ENCODE data around the gene MICAL2.

The MICAL2 gene

DNA sequence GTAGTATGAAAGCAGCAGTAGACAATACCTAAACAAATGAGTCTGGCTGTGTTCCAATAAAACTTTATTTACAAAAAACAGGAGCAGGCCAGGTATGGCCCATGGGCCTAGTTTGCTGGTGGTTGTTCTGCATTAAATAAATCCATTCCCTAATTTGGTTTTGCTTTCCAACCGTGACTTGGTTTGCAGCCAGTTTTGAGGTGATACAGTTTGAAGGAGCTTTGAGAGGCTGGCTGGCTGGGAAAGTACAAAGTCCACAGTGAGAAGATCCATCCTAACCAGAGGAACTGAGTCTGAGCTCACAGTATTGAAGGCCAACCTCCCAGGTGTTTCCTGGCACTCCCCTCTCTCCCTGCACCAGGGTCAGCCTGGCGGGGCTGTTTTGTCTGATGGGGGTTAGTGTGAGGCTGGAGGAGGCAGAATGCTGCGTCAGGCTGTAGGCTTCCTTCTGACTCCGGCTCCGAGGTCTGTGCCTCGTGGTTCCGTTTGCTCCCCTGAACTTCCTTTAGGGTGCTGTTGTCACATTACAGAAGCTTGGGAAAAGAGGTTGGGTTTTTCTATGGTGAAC is 129.5 kb downstream of the MICAL2 start:
- FAIRE-seq = no peak
- DNase-seq (ENCODE audit: insufficient read length, low spot score) = no peak

DNA sequence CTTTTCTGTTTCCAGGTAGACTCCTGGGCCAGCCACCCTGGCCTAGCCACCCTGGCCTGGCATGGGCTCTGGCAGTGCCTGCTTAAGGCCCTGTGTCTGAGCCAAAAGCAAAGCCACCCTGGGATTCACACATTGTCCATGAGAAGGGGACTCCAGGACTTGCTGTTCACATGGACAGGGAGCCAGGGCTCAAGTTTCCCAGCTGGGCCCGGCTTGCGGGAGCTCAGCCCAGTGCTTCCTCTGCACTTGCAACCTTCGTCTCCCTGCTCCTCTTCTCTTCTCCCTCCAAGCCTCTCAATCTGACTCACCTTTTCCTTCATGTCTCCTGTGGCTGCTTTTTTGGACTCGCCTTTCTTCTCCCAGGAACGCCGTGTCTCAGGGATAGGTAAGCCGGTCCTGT is 130.3 kb downstream of the MICAL2 start:
- no peak for FAIRE-seq
- DNase-seq (ENCODE audit: insufficient read length, low spot score) = no peak

DNA sequence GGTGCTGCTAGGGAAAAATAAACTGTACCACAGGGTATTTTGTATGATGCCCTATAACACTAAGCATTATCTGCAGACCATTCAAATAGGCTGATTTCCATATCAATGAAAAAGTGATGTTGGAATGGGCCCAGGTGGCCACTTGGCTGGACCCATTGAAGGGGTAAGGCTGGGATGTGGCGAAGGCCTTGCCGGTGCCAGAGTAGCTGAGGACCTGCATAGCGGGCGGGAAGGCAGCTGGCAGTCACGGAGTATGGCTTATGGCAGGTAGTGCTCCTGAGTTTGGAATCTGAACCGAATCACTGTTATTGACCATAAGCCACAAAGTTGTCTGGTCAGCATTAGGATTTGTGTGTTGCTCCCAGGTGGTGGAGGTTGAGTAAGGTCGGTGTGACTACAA is 131.0 kb downstream of the MICAL2 start:
- DNase-seq (ENCODE audit: insufficient read length, low spot score) = no peak
- no peak for FAIRE-seq

DNA sequence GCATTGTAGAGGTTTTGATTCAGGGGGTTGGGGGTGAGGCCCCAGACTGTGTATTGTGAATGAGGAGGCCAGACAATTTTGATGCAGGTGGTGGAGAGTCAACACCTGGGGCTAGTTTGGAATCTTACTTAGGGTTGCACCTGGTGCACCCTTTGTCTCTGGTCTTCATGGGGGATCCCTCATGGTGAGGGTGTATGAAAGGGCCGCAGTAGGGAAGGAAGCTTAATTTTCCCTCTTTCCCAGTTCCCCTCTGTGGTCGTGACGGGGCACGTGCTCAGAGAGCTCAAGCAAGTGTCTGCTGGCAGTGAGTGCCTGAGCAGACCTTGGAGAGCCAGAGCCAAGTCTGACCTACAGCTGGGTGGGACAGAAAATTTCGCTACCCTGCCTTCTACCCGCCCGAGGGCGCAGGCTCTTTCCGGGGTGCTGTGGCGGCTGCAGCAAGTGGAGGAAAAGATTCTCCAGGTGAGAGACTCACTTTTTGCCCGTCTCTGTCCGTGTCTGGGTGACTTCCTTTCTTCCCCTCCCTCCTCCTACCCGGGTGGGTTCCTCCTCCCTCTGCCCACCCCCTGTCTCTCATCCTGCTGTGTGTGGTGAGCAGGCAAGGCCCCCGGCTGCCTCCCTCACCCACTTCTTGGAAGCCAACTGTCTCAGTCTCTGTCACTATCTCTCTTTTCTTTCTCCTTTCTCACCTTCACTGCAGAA is 131.7 kb downstream of the MICAL2 start:
- FAIRE-seq (no peak), DNase-seq (ENCODE audit: insufficient read length, low spot score) (no peak)

DNA sequence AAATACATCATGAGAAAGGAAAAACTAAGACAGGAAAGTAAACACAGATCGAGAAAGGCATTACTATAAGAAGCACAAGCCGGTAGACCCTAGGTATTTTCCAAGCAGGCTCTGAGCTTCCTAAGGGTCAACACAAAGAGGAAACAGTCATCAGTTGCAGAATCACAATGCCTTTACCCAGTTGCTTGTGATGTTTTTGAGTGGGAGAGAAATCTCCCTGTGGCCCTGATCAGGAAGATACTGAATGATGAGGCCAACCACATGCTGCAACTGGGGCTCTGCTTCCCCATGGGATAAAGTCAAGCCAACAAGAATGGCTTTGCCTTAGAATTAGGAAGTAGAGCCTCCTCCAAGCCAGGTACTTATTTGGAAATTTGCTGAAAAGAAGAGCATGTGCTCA is 132.6 kb downstream of the MICAL2 start:
- FAIRE-seq (no peak), DNase-seq (ENCODE audit: insufficient read length, low spot score) (no peak)

DNA sequence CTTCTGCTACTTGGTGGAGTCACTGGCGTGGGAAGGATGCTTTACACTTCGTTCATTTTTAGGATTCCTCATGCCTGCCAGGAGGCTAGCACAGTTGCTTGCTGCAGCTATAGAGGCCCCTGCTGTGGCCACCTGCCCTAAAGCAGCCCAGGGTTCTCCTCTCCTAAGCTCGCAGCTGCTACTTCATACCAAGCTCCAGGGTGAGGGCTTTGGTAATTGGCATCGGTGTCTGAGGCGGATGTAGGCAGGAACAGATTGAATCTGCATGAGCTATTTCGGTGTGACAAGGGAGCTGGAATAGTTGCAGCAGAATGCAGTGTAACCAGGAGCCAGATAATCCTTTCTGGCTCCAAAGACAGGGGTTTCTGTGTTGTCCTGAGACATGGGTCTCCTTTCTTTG is 133.1 kb downstream of the MICAL2 start:
- DNase-seq (ENCODE audit: insufficient read length, low spot score) (no peak), FAIRE-seq (no peak)

DNA sequence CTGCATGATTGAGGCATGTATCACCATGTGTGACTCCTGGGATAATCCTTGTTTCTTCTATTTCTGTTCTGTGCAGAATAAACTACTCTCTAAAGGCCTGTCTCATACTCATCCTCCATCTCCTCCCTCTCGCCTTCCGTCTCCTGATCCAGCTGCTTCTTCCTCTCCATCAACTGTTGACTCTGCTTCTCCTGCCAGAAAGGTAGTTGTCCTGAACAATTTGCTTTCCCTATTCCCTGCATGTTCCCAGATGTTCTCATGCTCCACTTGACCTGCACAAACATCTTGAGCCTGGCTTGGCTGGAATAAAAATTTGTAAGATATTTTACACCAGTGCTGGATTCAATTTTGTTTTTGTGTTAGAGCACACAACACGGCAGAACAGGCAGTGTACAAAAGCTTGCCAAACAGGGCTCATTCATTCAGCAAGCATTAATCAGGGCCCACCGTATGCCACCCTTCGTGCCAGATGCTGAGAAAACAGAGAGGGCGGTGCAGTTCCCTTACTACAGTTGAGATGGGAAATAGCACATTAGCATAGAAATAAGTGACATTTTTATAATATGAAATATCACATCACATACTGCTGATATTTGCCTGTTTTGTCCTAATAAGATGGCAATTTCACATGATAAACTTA is 133.6 kb downstream of the MICAL2 start:
- DNase-seq (ENCODE audit: insufficient read length, low spot score) = no peak
- FAIRE-seq = peak; percentile 40

DNA sequence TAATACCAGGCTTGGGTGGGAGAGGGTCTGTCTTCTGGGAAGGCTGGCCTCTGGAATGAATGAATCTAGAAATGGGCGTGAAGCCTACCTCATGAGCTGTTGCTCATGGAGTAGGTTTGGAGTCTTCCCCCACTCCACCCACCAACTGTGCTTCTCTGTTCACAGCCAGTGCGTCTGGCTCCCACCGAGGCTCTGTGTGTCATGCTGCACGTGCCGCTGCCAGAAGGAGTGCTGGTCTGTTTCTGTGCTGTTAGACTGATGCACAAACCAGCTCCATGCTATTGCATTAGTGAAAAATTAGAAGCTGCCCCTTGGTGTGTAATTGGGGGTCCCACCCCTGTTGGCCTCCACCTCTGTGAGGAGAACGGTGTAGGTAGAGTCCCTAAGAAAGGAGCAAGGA is 134.7 kb downstream of the MICAL2 start:
- DNase-seq (ENCODE audit: insufficient read length, low spot score) = no peak
- no peak for FAIRE-seq

DNA sequence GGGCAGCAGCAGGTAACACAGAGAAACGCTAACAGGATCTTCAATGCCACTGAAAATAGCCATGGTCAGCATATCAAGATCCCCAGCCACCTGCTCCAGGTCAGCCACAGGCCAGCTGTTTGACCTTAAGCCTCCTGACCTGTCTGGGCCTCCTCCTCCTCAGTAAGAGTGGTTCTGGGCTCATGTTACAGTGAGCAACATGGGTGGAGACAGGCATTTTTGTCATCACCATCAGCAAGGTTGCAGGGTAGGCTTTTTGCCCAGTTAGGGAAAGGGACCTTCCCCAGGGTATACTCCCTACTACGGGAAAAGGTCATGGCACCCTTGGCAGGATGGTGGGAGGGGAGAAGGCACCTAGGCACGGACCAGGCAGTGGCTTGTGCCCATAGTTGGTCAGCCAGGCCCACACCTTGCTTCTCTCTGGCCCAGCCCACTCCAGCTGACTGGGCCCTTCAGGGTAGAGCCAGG is 135.2 kb downstream of the MICAL2 start:
- no peak for DNase-seq (ENCODE audit: insufficient read length, low spot score)
- peak; percentile 16 for FAIRE-seq

DNA sequence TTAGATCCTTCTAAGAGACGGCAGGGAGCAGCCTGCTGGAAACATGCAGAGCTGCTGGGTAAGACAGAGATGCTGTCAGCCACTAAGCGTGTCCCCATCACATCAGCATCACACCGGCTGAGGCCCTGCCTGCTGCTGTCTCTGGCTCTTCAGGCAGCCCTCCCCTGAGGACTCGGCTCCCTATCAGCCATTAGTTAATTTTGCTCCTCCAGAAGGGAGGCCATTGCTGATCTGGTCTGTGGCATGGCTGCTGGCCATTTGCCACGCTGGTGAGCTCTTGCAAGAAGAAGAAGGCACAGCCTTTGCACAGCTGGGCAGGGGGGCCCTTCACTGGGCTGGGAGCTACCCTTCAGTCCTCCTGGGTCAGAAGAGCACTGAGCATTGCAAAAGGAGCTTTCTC is 135.8 kb downstream of the MICAL2 start:
- no peak for DNase-seq (ENCODE audit: insufficient read length, low spot score)

DNA sequence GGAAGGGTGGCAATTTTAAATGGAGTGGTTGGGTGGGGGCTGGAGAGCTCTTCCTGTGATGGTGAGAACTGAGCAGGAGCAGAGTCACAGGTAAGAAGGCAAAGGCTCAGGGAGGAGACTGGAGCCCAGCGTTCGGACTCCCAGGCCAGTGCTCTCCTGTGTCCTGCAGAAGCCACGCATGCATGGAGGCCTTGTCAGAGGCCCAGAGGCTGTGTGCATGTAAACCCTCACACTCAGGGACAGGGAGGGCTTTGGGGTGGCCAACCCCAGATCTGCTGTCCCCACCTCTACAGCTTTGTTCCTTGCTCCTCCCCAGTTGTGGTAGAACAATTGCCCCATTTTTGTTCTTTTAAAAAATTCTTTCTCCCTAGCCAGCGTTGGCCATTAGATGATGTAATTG is 136.6 kb downstream of the MICAL2 start:
- no peak for DNase-seq (ENCODE audit: insufficient read length, low spot score)
- FAIRE-seq = no peak

More for the DNA sequence above, 135.8 kb downstream of the MICAL2 start:
- no peak for FAIRE-seq

DNA sequence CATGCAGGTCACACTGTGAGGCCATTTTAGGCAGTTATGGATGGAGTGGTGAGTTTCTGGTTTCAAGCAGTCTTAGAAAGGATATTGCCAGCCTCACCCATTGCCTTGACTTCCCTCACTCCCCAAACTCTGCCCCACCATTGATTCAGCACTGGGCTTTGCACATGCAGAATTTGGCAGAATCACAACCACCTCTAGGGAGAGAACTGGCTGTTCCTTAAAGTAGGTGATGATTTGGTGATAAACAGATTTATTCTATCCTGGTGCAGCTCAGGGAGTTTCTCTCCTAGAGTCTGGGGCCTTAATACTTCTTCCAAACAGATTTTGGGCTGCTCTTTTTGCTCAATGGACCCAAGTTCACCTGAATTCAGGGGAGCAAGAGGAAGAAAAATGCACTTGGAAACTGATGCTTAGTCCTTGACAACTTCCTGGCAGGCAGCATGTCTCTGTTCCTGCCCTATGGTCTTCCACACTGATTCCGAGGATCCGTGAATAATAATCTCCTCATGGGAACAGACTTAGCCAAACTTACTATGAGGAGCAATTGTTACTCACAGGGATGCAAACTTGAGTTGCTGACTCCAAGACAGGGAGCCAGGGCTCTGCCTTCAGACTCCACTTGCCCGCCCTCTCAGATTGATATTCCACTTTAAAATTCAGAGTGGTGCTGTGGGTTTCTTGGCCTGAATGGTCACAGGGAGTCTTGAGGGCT is 137.3 kb downstream of the MICAL2 start:
- FAIRE-seq = no peak
- DNase-seq (ENCODE audit: insufficient read length, low spot score) = no peak

DNA sequence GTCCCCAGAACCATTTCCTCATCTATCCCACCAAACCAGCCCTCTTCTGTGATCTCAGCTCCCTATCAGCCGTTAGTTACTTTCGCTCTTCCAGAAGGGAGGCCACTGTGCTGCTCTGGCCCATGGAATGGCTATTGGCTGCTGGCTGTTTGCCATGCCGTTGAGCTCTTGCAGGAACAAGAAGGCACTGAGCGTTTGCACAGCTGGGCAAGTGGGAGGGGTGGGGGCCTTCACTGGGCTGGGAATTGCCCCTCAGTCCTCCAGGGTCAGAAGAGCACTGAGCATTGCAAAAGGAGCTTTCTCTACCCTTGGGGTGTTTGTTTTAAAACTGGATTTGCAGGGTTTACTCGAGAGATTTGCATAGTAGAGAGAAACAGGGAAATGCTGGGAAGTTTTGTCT is 137.9 kb downstream of the MICAL2 start:
- FAIRE-seq (no peak), DNase-seq (ENCODE audit: insufficient read length, low spot score) (no peak)

DNA sequence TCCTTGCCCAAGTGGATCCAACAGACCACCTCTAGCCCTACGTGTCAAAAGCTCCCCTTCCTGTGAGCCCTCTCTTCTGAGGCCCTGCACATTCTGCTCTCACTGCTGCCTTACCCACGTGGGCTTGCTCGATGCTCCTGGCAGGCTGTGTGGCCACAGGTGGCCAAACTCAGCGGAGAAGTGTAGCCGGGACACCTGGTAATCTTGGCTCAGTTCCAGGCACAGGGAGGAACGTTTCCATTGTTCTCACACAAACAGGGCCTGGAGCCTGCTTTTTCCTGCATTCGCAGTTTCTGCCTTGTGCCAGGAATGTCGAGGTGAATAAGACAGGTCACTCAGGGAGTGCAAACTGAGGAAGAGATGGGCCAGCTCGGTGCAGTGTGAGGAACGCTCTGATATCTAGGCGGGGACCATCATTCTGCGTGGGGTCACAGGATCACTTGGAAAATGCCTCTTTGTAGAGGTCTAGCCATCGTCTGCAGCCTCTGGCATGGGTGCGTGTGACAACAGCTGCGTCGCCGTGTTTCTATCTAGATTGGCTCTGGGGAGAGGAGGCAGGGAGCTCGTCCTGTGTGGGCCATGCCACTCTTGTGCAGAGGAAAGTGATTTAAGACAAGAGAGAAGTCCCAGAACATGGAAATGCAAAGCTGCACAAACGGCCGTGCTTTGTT is 139.3 kb downstream of the MICAL2 start:
- FAIRE-seq = no peak
- no peak for DNase-seq (ENCODE audit: insufficient read length, low spot score)

DNA sequence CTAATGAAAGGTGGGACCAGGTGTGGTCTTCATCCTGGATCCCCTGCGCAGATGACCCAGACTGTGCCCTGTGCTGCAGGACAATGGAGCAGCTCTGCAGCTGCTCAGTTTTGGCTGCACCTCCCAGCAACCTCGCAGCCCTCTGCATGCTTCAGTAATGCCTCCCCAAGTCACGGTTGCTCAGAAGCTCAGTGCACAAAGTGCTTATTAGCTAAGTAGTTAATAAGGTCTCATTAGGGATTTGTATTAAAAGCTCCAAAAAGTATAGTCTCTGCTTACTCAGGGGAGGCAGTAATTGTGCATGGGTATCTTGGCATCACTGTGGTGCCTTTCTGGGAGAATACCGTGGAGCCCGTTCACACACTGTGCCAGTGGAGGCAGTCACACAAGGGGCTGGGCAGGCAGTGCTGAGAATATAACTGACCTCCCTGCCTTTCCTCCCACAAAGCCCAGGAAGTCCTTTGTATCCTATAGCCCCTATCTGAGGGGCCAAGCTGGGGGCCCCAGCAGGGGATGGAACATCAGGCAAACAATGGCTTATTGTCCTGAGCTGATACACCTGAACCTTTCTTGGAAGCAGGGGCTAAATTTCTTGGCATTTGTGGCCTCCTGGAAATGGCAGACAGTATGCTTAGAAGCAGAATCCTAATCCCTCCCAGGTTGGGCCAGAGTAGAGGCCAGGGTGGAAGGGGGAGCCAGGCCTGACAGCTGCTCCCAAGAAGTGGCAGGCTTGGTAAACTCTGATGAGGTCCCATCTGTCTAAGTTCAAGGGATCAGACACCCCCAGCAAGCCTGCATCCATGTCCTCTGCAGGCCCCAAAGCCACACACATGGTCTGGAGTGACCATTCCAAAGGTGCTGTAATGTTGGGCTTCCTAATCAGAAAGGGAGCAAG is 141.5 kb downstream of the MICAL2 start:
- DNase-seq (ENCODE audit: insufficient read length, low spot score) (no peak), FAIRE-seq (no peak)

DNA sequence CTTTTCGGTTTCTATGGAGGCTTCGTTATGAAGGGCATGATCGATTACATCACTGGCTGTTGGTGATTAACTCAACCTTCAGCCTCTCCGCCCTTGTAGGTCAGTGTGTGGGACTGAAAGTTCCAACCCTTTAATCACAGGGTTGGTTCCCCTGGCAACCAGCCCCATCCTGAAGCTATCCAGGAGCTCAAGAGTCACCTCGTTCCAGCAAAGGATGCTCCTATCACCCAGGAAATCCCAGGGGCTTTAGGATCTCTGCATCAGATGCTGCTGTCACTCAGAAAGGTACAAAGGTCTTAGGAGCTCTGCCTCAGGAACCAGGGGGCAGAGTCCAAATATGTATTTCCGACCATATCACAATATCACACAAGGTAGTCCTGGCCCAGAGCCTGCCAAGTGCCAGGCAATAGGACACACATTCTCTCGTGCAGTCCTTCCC is 143.5 kb downstream of the MICAL2 start:
- DNase-seq (ENCODE audit: insufficient read length, low spot score) = no peak
- no peak for FAIRE-seq

DNA sequence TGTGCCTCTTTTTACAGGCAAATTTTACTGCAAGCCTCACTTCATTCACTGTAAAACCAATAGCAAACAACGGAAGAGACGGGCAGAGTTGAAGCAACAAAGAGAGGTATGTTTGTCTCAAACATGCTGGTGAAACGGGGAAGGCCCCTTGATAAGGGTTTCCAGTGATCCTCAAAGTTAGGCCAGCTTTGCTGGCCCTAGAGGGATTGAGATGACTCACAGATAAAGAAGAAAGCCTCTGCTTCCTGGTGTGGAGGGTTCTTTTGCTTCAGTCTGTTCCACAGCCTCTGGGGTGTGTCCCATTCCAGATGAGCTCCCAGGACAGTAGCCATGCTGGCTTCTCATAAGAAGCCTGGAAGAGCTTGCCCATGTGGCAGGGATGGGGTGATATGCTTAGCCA is 148.1 kb downstream of the MICAL2 start:
- no peak for DNase-seq (ENCODE audit: insufficient read length, low spot score)
- no peak for FAIRE-seq

DNA sequence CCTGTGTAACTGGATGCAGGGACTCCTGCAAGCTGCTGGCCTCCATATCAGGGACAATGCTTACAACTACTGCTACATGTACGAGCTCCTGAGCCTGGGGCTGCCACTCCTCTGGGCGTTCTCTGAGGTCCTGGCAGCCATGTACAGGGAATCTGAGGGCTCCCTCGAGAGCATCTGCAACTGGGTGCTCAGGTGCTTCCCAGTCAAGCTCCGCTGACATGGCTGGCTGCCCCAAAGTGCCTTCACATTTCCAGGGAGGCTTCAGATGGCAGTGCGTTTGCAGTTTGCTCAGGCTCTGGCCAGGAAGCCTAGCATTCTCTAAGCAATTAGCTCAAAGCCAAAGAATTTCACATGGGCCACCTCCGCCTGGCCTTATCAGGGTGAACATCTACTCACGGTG is 149.6 kb downstream of the MICAL2 start:
- no peak for FAIRE-seq

DNA sequence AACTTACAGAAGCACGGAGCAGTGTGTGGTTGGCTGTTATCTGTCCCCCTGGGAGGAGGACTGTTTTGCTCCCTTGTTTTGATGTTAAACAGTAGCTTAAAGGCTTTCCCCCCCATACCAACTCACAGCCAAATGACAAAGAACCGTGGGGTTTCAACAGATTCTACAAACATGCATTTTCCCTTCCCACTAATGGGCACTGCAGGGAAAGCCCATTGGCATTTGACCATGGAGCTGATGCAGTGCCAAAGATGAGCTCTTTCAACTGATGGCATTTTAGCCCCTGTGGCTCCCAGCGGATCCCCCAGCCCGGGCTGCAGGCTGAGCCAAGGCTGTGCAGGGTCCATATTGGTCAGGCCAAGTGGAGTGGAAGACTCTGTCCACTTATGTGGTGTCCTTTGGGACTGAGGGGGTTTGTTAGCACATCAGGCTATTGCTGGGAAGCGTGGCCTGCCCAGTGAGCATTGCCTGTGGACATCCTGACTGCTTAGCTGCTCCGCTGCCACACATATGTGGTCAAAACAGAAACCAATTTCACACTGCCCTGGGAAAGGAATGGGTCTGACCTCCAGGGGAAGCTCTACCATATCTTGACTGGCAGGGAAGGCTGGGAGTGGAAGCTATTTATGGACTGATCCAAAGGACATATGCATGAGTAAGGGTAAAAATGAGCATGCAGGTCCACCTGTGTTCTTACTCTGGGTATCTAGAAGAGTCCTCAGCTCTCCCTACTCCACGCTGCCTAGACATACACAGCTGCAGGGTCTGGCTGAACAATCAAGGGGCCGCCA is 150.5 kb downstream of the MICAL2 start:
- DNase-seq (ENCODE audit: insufficient read length, low spot score) = no peak
- FAIRE-seq = no peak

More for the DNA sequence above, 149.6 kb downstream of the MICAL2 start:
- no peak for DNase-seq (ENCODE audit: insufficient read length, low spot score)

All from HTR-8/SVneo (cell line).